NB4 (cell line): ENCODE data around the gene GRIK2.

Experiments
- CTCF ChIP-seq: IDR thresholded peaks from one replicate; pipeline ENCODE4 v1.5.1; 2012; ENCODE audit warnings: low read depth, low read length
- MAX ChIP-seq: IDR thresholded peaks from 2 replicates; pipeline ENCODE4 v1.6.1; 2011; ENCODE audit warnings: low read depth, low read length
- MYC ChIP-seq: IDR thresholded peaks from 2 replicates; pipeline ENCODE4 v1.6.1; 2011; ENCODE audit warnings: low read depth, low read length
- POLR2A ChIP-seq: IDR thresholded peaks from 2 replicates; pipeline ENCODE4 v1.6.1; 2011; ENCODE audit warnings: mild to moderate bottlenecking; ENCODE audit not compliant: insufficient read length; ENCODE audit errors: extremely low read depth

GRCh38 chr6:101728388-101728787 is 334.9 kb downstream of the GRIK2 start:
- no peak for TF ChIP-seq CTCF
- no peak for TF ChIP-seq MAX
- TF ChIP-seq MYC: no peak
- TF ChIP-seq POLR2A: no peak
